Measurements from ENCODE around the gene ANKRD30A. TPM values are rescaled to one million over a fixed set of nuclear protein-coding genes. Genes with fewer than 3 reads are reported as not detected.

The ANKRD30A gene
- total RNA-seq, 1 experiment from 2014 or later, result not detected

- ChIA-PET RAD21 (ENCODE audit: low non-redundant PET in 1 of 2, low total read pairs in 2 of 2, uncharacterized antibody in 2 of 2, unreplicated experiment in 2 of 2) (no interaction called here), POLR2A (no interaction called here), CTCF (no interaction called here)
- intact Hi-C loops (cut with micrococcal nuclease), result no loop called here
- Histone ChIP-seq H2AFZ (ENCODE audit: low read depth, low read length, poor library complexity, severe bottlenecking) (no peak overlapping the region), H4K20me1 (ENCODE audit: insufficient read depth) (no peaks in the 10 kb centered on the region), H3K4me3 (replicated peaks in 1 of 2; ENCODE audit: low read depth in 1 of 2, low read length in 2 of 2) (no peak overlapping the region), H3K9ac (ENCODE audit: low read length) (no peak overlapping the region), H3K9me2 (ENCODE audit: insufficient read depth) (no peaks in the 10 kb centered on the region), H3K4me1 (ENCODE audit: control insufficient read depth in 1 of 2, insufficient read depth in 2 of 2, low read length in 2 of 2) (no peaks in the 10 kb centered on the region), H3K27me3 (ENCODE audit: insufficient read depth, low read length) (no peaks in the 10 kb centered on the region), H3K4me2 (ENCODE audit: low read length) (no peak overlapping the region), H3K27ac (ENCODE audit: low read depth, low read length) (no peak overlapping the region), H3K9me3 (ENCODE audit: control insufficient read depth in 1 of 2, insufficient read depth in 1 of 2, low read depth in 1 of 2, low read length in 2 of 2) (peaks cover 4 to 16% of the 10 kb centered on the region in 2 experiments; a peak in 3 of 4 replicates), H3K36me3 (ENCODE audit: control insufficient read depth in 1 of 2, insufficient read depth in 2 of 2, low read length in 2 of 2) (no peaks in the 10 kb centered on the region), H3K79me2 (ENCODE audit: insufficient read depth, low read length) (no peaks in the 10 kb centered on the region)
- no peak for ATAC-seq
- DNase-seq (ENCODE audit: low read depth, low spot score), result no peak
- TF ChIP-seq RAD21 (IDR thresholded peaks at IDR 0.05; ENCODE audit: low read depth) (no peak), ZNF274 (IDR thresholded peaks at IDR 0.05; ENCODE audit: low read depth, low read length) (no peak), ZBTB33 (IDR thresholded peaks at IDR 0.05; ENCODE audit: extremely low read depth, insufficient replicate concordance, low read length) (no peak), JUND (IDR thresholded peaks at IDR 0.05) (no peak), EZH2phosphoT487 (IDR thresholded peaks at IDR 0.05; ENCODE audit: borderline replicate concordance) (no peak), CBX3 (IDR thresholded peaks at IDR 0.05; ENCODE audit: low read depth) (no peak), FOSL1 (IDR thresholded peaks at IDR 0.05; ENCODE audit: low read depth) (no peak), MAX (IDR thresholded peaks at IDR 0.05) (no peak)
- no TSS peak for BruUV-seq (replicated peaks)
Observed at GRCh38 chr10:37344413-37344812, 219.0 kb downstream of the ANKRD30A start.

GRCh38 chr10:37379991-37380390 is 254.6 kb downstream of the ANKRD30A start:
- Histone ChIP-seq H3K36me3 (ENCODE audit: control insufficient read depth in 1 of 2, insufficient read depth in 2 of 2, low read length in 2 of 2) (no peaks in the 10 kb centered on the region), H3K4me2 (ENCODE audit: low read length) (no peak overlapping the region), H3K27me3 (ENCODE audit: insufficient read depth, low read length) (no peaks in the 10 kb centered on the region), H3K4me1 (ENCODE audit: control insufficient read depth in 1 of 2, insufficient read depth in 2 of 2, low read length in 2 of 2) (no peaks in the 10 kb centered on the region), H3K4me3 (replicated peaks in 1 of 2; ENCODE audit: low read depth in 1 of 2, low read length in 2 of 2) (no peak overlapping the region), H2AFZ (ENCODE audit: low read depth, low read length, poor library complexity, severe bottlenecking) (no peak overlapping the region), H4K20me1 (ENCODE audit: insufficient read depth) (no peaks in the 10 kb centered on the region), H3K9me3 (ENCODE audit: control insufficient read depth in 1 of 2, insufficient read depth in 1 of 2, low read depth in 1 of 2, low read length in 2 of 2) (peaks cover 7 to 15% of the 10 kb centered on the region in 2 experiments; a peak in 2 of 4 replicates), H3K9me2 (ENCODE audit: insufficient read depth) (no peaks in the 10 kb centered on the region), H3K27ac (ENCODE audit: low read depth, low read length) (no peak overlapping the region), H3K9ac (ENCODE audit: low read length) (no peak overlapping the region), H3K79me2 (ENCODE audit: insufficient read depth, low read length) (no peaks in the 10 kb centered on the region)
- no peak for ATAC-seq
- ChIA-PET CTCF (no interaction called here), POLR2A (no interaction called here), RAD21 (ENCODE audit: low non-redundant PET in 1 of 2, low total read pairs in 2 of 2, uncharacterized antibody in 2 of 2, unreplicated experiment in 2 of 2) (no interaction called here)
- no TSS peak for BruUV-seq (replicated peaks)
- intact Hi-C loops (cut with micrococcal nuclease), result no loop called here
- no peak for DNase-seq (ENCODE audit: low read depth, low spot score)
- no peak for TF ChIP-seq SIN3A (IDR thresholded peaks at IDR 0.05; ENCODE audit: low read depth)
- TF ChIP-seq EGR1 (IDR thresholded peaks at IDR 0.05; ENCODE audit: low read depth), result no peak
- no peak for TF ChIP-seq YY1 (IDR thresholded peaks at IDR 0.05; ENCODE audit: extremely low read depth, insufficient replicate concordance, low read depth, low read length)
